Measurements from ENCODE around the gene ARL15.

Gene ARL15

DNA sequence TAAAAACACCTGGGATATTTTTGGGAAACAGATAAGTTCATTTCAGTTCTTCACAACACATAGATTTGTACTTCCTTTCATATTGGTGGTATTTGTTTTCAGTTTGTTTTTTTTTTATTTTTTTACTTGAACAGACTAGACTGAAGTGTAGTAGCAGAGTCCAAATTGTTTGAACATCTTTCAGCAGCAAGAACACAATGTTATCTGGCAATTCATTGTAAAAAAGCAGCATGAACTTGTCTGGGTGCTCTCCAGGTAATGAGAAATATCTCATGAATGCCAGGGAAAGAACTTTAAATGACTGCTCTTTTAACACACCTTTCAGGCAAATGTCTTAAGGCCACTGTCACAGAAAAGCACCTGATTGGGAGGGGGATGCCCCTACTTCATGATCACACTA is 113.4 kb downstream of the ARL15 start:
- no peak for TF ChIP-seq ZNF274 (IDR thresholded peaks at IDR 0.05; ENCODE audit: low read depth, low read length)
- no peak overlapping the region for H3K4me3 ChIP-seq (ENCODE audit: low read length)

DNA sequence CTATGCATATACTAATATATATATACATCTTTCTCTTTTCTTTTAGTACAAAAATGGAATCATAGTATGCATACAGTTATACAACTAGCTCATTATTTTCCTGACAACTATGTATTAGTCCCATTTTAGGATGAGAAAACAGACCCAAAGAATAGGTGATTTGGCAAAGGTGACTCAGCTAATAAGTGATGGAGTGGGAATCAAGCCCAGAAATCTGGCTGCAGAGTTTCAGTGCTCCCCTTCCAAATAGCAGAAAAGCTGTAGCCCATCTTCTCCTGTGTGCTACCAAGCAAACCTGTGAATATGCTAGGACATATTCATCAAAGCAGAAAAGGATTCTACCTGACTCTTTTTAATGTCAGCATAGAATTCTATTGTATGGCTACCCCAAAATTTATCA is 114.7 kb downstream of the ARL15 start:
- no peak for TF ChIP-seq ZNF274 (IDR thresholded peaks at IDR 0.05; ENCODE audit: low read depth, low read length)
- no peak overlapping the region for H3K4me3 ChIP-seq (ENCODE audit: low read length)

DNA sequence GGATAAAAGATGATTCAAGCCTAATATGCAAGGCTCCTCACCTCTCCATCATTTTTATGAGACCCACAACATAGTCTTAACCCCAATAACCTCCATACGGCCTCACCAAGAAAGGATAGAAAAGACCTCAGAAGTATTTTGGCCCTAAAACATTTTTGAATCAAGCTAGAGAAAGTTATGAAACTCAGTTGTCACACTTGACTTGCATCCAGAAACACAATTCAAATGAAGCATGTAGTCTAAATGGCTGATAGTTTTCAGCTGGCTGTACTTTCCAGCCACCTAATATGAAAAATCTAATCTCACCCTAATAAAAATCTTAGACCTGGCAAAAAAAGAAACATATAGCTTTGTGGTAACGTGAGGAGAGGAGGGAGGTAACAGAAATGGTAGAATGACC is 116.1 kb downstream of the ARL15 start:
- no peak for TF ChIP-seq ZNF274 (IDR thresholded peaks at IDR 0.05; ENCODE audit: low read depth, low read length)
- no peak overlapping the region for H3K4me3 ChIP-seq (ENCODE audit: low read length)

DNA sequence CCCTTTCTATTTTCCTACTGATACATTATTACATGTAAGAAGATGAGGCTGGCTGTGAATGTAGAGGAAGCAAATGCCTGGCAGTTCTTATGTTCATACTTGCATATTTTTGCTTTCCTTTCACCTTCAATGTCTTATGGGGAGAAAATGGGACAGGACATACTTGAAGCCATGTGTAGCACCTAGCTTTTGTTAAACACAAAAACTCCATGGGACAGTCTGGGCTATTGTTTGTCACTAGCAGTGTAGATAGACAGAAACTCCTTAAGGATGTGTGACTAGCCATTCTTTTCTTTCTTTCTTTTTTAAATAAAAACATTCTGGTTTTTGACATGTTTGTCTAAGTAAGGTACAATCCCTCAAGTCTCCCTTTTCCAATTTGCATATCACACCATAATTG is 122.7 kb downstream of the ARL15 start:
- no peak for TF ChIP-seq ZNF274 (IDR thresholded peaks at IDR 0.05; ENCODE audit: low read depth, low read length)
- no peak overlapping the region for H3K4me3 ChIP-seq (ENCODE audit: low read length)

DNA sequence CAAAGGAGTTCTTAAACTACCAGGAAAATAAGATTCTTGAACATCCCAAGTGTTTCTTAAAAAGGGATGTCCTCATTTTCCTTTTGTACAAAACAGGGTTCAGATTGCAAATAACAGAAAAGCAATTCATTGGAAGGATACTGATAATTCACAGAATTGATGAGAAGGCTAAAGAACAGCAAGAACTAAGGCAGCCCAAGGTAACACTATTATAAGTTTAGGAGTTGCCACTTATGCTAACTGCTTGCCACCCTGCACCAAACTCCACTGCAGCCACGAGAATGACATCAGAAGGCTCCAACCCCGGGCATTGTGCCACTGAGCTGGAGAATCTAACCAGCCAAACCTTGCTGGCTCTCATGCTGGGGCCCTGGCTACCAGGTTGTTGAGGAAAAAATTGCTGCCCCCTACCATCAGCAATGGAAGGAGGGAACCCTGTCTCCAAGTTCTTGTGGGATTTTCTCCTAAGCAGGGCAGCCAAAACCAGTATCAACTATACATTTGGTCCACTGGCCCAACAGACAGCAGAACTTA is 123.4 kb downstream of the ARL15 start:
- no peak for TF ChIP-seq ZNF274 (IDR thresholded peaks at IDR 0.05; ENCODE audit: low read depth, low read length)
- no peak overlapping the region for H3K4me3 ChIP-seq (ENCODE audit: low read length)

DNA sequence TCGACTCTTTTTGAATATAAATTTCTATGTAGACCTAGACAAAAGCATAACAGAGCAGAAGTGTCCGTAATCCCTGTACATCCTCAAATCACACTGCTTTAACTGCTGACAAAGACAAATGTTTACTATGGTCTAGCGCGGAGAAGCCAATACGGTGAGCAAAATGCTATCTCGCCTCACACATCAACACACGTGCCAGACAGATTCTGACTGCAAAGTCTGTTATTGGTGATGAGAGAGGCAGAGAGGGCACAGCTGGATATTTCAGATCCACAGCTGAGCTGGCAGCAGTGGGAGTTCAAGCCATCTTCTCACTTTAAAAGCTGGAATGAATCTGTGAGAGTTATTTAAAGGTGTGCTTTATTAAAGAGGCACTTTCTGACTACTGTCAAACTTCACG is 124.3 kb downstream of the ARL15 start:
- TF ChIP-seq ZNF274 (IDR thresholded peaks at IDR 0.05; ENCODE audit: low read depth, low read length), result no peak
- no peak overlapping the region for H3K4me3 ChIP-seq (ENCODE audit: low read length)

DNA sequence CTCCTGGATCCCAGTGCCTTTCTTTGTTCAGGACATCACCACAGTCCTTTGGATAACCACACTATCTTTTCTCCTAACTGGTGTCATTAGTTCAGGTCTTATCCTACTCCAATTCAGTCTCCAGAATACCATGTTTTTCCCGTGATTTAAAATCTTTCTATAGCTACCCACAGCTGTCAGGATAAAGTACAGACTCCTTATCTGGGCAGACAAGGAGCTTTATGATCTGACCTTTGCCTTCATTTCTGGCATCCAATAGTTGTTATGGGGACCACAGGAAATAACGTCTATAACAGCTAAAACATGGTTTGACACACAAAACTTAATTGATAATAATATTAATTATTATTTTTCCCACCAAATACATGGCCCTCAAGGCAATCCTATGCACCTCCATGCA is 125.6 kb downstream of the ARL15 start:
- TF ChIP-seq ZNF274 (IDR thresholded peaks at IDR 0.05; ENCODE audit: low read depth, low read length), result no peak
- no peak overlapping the region for H3K4me3 ChIP-seq (ENCODE audit: low read length)

DNA sequence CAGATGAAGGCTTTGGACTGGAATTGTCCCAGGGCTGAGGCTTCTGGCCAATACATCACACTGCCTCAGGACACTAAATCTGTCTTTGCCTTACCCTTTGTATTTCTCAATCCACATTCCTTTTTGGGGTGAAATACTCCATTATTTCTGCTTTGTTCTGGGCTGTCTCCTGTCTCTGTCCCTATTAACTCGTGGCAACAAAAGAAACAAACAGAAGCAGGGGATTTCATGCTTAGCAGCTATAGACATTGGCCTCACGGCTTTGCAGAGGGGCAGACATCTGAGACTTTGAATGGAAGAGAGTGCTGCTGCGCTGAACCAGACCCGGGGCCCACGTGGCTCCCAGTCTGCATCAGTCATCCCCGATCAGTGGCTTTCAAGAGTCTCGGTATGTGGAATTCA is 129.7 kb downstream of the ARL15 start:
- no peak overlapping the region for H3K4me3 ChIP-seq (ENCODE audit: low read length)
- no peak for TF ChIP-seq ZNF274 (IDR thresholded peaks at IDR 0.05; ENCODE audit: low read depth, low read length)

DNA sequence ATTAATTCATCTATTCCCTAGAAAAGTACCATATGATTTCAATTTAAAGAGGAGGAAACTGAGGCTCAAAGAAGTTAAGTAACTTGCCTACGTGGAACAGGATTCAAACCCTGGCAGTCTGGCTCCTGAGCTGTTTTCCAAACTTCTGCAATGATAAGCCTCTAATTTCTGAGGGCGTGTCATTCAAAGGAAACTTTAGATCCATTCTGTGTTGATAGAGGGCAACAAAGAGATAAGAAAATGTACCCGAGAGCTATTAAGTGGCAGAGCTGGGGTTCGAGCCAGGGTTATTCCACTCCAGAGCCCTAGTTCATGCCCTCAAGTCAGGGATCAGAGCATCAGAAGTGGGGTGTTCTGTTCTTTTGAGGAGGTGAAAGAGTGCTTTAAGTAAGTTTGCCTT is 131.4 kb downstream of the ARL15 start:
- H3K4me3 ChIP-seq (ENCODE audit: low read length), result no peak overlapping the region
- TF ChIP-seq ZNF274 (IDR thresholded peaks at IDR 0.05; ENCODE audit: low read depth, low read length), result no peak

DNA sequence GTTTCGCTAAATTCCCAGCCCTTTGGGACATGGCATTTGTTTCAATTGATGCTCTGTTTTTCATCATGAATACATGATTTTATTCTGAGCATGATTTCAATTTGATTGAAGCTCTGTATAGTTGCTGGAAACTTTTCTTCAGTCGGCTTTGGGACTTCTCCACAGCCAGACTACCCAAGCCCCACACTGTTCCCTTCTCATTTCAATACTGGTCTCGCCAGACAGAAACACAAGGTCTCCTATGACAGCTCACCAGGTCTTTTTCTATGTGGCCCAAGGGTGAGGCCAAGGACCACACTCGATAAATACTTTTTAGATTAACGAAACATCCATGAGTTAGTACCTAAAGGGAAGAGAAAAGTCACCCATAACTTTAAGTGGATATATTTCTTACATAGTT is 132.2 kb downstream of the ARL15 start:
- TF ChIP-seq ZNF274 (IDR thresholded peaks at IDR 0.05; ENCODE audit: low read depth, low read length), result no peak
- no peak overlapping the region for H3K4me3 ChIP-seq (ENCODE audit: low read length)

DNA sequence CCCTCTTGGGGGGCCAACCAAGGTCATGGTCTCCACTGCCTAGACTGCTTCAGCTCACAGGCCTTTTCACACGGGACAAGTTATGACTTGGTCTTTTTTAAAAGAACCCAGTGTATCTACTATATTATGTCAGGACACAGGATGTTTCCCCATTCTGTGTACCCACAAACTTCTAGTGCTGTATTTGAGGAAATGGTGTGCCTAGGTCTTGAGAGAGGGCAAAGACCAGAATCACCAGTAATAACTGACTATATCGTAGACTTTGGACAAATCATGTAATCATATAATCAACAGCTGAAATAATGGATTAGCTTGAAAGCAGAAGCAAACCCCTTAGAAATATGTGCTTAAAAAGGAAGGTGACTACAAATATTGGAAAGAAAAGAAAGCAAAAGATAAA is 133.3 kb downstream of the ARL15 start:
- H3K4me3 ChIP-seq (ENCODE audit: low read length), result no peak overlapping the region
- no peak for TF ChIP-seq ZNF274 (IDR thresholded peaks at IDR 0.05; ENCODE audit: low read depth, low read length)

DNA sequence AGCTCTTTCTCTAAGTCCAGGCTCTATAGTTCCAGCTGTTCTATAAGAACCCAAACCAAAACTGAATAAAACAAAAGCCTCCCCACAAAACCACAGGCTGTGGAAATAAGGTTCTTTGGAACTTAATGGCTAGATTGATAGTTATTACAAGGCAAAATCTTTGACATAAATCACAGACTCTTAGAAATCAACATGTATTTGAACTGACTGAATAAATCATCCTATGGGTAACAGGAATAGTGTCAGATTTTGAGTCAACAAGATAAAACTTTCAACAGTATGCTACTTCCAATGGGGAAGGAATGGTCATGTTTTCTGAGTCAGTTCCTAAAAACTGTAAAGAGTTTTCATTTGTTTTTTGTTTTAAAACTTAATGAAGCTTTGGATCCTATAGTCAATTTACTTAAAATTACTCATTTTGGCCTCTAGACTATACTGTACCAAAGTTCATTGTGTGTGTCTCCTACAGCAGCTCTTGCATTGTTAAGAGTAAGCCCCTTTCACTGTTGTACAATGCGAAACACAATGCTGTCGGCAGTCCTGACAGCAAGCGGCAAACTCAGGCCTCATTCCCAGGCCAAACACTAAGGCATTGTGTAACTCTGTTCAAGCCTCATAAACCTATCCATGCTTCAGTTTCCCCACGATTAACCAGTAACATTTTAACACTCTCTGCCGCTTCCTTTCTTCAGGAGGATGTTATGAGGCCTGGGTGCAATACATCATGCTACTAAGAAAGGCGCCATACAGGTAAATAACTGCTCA is 134.1 kb downstream of the ARL15 start:
- no peak overlapping the region for H3K4me3 ChIP-seq (ENCODE audit: low read length)
- TF ChIP-seq ZNF274 (IDR thresholded peaks at IDR 0.05; ENCODE audit: low read depth, low read length), result no peak

DNA sequence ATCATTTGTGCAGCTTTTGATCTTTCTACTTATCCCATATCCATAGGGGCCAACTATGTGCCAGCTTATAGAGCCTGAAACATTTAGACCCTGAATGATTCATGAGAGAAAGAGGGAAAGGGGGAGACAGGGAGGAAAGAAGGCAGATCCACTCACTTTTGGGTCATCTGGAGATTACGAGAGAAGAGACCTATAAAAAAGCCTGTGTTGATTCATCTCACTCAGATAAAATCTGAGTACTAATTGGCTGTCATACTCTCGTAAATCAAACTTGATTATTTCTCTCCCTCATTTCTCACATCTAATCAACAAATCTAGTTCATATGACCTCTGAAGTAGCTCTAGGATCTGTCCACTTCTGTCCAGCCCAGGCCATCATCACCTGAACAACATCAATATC is 137.1 kb downstream of the ARL15 start:
- no peak for TF ChIP-seq ZNF274 (IDR thresholded peaks at IDR 0.05; ENCODE audit: low read depth, low read length)

DNA sequence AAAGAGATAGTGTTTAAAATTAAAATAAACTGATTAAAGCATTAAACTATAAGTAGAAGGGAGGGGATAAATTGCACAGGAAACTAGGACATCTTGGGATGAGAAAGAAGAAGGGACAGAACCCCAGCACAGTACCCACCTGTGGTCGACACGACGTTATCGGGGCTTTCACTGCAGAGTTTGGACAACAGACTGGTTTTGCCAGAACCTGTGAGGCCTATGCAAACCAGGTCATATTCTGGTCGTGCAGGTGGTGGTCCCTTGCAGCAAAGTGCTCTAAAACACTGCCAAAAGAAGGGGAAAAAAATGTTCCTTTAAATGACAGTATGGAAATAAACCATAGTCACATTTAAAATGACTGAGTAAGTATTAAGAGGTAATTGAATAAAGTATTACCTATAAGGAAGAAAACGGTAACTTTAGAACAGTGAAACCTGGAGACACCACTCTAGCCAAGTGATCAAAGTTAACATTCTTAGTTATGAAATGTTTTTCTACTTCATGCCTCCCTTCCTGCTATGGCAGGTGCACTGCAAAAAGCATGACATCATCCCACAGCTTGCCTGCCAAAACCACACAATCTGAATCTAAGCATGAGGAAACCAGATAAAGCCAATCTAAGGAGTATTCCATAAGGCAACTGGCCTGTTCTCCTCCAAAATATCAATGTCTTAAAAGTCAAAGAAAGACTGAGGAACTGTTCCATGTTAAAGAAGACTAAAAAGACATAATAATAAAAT is 138.6 kb downstream of the ARL15 start:
- TF ChIP-seq ZNF274 (IDR thresholded peaks at IDR 0.05; ENCODE audit: low read depth, low read length), result no peak
- H3K4me3 ChIP-seq (ENCODE audit: low read length), result no peak overlapping the region

More for the DNA sequence above, 137.1 kb downstream of the ARL15 start:
- no peak overlapping the region for H3K4me3 ChIP-seq (ENCODE audit: low read length)

DNA sequence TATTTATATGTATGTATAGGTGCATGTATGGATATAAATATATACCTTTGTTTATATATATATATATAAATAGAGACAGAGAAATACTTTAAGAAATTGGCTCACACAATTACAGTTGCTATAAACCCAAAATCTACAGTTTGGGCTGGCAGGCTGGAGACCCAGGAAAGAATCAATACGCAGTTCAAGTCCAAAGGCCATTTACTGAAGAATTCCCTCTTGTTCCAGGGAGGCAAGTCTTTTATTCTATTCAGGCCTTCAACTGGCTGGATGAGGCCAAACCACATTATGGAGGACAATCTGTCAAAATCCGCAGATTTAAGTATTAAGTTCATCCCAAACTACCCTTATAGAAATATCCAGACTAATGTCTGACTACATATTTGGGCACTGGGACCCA is 144.7 kb downstream of the ARL15 start:
- H3K4me3 ChIP-seq (ENCODE audit: low read length), result no peak overlapping the region

More for the DNA sequence above, 144.7 kb downstream of the ARL15 start:
- TF ChIP-seq ZNF274 (IDR thresholded peaks at IDR 0.05; ENCODE audit: low read depth, low read length), result no peak
